GM19324 (cell line): Measurements from ENCODE around the gene GPC6.
"Not testable (repeated sequence)": the region's sequence is repeated elsewhere in the genome, so short reads cannot be mapped to it uniquely, and the experiment has no call there.

Source experiments
- ATAC-seq: cut with Tn5 transposase; IDR thresholded peaks from one replicate; pipeline ENCODE4 v1.9.1; 2021; ENCODE audit warnings: mild to moderate bottlenecking, moderate library complexity; ENCODE audit not compliant: unreplicated experiment, low FRiP score

The GPC6 gene

GRCh38 chr13:93420206-93420605 is 193.6 kb downstream of the GPC6 start:
- no peak for ATAC-seq

- no peak for ATAC-seq
These were observed 194.3 kb downstream of the GPC6 start for GRCh38 chr13:93420887-93421286.

GRCh38 chr13:93422980-93423543 is 196.5 kb downstream of the GPC6 start:
- ATAC-seq, result no peak

GRCh38 chr13:93425411-93425810 is 198.8 kb downstream of the GPC6 start:
- ATAC-seq, result no peak

- no peak for ATAC-seq
These were observed 203.8 kb downstream of the GPC6 start for GRCh38 chr13:93430381-93430780.

- no peak for ATAC-seq
These were observed 209.0 kb downstream of the GPC6 start for GRCh38 chr13:93435651-93436050.

GRCh38 chr13:93437081-93437480 is 210.5 kb downstream of the GPC6 start:
- ATAC-seq, result no peak

- no peak for ATAC-seq
These were observed 219.6 kb downstream of the GPC6 start for GRCh38 chr13:93446238-93446637.

GRCh38 chr13:93450191-93450621 is 223.6 kb downstream of the GPC6 start:
- ATAC-seq, result no peak

GRCh38 chr13:93450761-93451160 is 224.2 kb downstream of the GPC6 start:
- no peak for ATAC-seq

- not testable (repeated sequence) for ATAC-seq
These were observed 228.1 kb downstream of the GPC6 start for GRCh38 chr13:93454676-93455235.

GRCh38 chr13:93455861-93456260 is 229.3 kb downstream of the GPC6 start:
- no peak for ATAC-seq

GRCh38 chr13:93460005-93460404 is 233.4 kb downstream of the GPC6 start:
- no peak for ATAC-seq

- ATAC-seq, result no peak
These were observed 235.5 kb downstream of the GPC6 start for GRCh38 chr13:93462151-93462550.

- no peak for ATAC-seq
These were observed 240.0 kb downstream of the GPC6 start for GRCh38 chr13:93466502-93467036.

- ATAC-seq, result no peak
These were observed 240.6 kb downstream of the GPC6 start for GRCh38 chr13:93467175-93467574.

GRCh38 chr13:93468433-93468832 is 241.8 kb downstream of the GPC6 start:
- ATAC-seq, result no peak

GRCh38 chr13:93472296-93472695 is 245.7 kb downstream of the GPC6 start:
- ATAC-seq, result no peak

GRCh38 chr13:93472814-93473296 is 246.2 kb downstream of the GPC6 start:
- no peak for ATAC-seq

GRCh38 chr13:93473441-93474270 is 247.0 kb downstream of the GPC6 start:
- ATAC-seq, result no peak

GRCh38 chr13:93476175-93476574 is 249.6 kb downstream of the GPC6 start:
- no peak for ATAC-seq
